HL-60 (cell line): Measurements from ENCODE around the gene PLEKHA8.

Source experiments
- DNase-seq, 2 experiments: peaks; one replicate each; pipeline ENCODE4 v3.0.0-alpha.2; 2010 to 2020; ENCODE audit warnings: low read depth in 1 of 2, low spot score in 1 of 2
- H3K27ac ChIP-seq: fragments of 250-450 bp; sonication (Bioruptor Pico); replicated peaks from 2 replicates; pipeline ENCODE4 v1.5.1; 2020; ENCODE audit warnings: mild to moderate bottlenecking, moderate library complexity
- H3K27me3 ChIP-seq: fragments of 250-450 bp; sonication (Bioruptor Pico); 2 replicates; pipeline ENCODE4 v1.5.1; 2021; ENCODE audit warnings: mild to moderate bottlenecking, moderate library complexity; ENCODE audit not compliant: insufficient read depth, poor library complexity, severe bottlenecking
- H3K4me3 ChIP-seq: replicated peaks from 2 replicates; pipeline ENCODE4 v1.5.1; 2011; ENCODE audit warnings: mild to moderate bottlenecking, control low read depth, low read length; ENCODE audit not compliant: insufficient read depth
- GABPA ChIP-seq: IDR thresholded peaks from 2 replicates; pipeline ENCODE4 v1.6.1; 2012; ENCODE audit warnings: low read depth
- POLR2AphosphoS5 ChIP-seq: IDR thresholded peaks from 2 replicates; pipeline ENCODE4 v1.6.1; 2012; ENCODE audit warnings: low read depth
- SPI1 ChIP-seq: IDR thresholded peaks from 2 replicates; pipeline ENCODE4 v1.6.1; 2012; ENCODE audit warnings: low read depth, mild to moderate bottlenecking, borderline replicate concordance
- TF ChIP-seq, protein P1 (sequence below): IDR thresholded peaks from one replicate; pipeline ENCODE4 v1.5.1; 2011; ENCODE audit warnings: low read length, control low read depth, inconsistent platforms; ENCODE audit not compliant: insufficient read depth
- TF ChIP-seq, protein P2 (sequence below): IDR thresholded peaks from 2 replicates; pipeline ENCODE4 v1.6.1; 2012; ENCODE audit warnings: low read depth; ENCODE audit not compliant: insufficient replicate concordance

Gene PLEKHA8

DNA sequence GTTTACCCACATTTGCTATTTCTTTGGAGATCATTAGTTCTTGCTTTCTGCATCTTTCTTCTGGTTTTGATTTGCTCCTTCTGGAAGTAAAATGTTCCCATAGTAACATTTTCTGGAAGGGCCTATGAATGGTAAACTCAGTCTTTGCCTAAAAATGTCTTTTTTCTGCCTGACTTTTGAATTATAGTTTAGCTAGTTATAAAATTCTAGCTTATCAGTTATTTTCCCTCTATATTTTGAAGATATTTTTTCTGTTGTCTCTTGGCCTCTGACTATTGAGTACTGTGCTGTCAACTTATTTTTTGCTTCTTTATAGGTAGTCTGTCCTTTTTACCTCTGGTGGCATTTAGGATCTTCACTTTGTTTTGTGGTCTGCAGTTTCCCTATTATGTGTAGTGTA lies 84.9 kb downstream of the PLEKHA8 start:
- H3K27ac ChIP-seq = no peak overlapping the region
- DNase-seq = no peak
- TF ChIP-seq, protein P1, sequence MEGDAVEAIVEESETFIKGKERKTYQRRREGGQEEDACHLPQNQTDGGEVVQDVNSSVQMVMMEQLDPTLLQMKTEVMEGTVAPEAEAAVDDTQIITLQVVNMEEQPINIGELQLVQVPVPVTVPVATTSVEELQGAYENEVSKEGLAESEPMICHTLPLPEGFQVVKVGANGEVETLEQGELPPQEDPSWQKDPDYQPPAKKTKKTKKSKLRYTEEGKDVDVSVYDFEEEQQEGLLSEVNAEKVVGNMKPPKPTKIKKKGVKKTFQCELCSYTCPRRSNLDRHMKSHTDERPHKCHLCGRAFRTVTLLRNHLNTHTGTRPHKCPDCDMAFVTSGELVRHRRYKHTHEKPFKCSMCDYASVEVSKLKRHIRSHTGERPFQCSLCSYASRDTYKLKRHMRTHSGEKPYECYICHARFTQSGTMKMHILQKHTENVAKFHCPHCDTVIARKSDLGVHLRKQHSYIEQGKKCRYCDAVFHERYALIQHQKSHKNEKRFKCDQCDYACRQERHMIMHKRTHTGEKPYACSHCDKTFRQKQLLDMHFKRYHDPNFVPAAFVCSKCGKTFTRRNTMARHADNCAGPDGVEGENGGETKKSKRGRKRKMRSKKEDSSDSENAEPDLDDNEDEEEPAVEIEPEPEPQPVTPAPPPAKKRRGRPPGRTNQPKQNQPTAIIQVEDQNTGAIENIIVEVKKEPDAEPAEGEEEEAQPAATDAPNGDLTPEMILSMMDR = no peak
- TF ChIP-seq SPI1 = no peak
- TF ChIP-seq GABPA = no peak
- TF ChIP-seq, protein P2, sequence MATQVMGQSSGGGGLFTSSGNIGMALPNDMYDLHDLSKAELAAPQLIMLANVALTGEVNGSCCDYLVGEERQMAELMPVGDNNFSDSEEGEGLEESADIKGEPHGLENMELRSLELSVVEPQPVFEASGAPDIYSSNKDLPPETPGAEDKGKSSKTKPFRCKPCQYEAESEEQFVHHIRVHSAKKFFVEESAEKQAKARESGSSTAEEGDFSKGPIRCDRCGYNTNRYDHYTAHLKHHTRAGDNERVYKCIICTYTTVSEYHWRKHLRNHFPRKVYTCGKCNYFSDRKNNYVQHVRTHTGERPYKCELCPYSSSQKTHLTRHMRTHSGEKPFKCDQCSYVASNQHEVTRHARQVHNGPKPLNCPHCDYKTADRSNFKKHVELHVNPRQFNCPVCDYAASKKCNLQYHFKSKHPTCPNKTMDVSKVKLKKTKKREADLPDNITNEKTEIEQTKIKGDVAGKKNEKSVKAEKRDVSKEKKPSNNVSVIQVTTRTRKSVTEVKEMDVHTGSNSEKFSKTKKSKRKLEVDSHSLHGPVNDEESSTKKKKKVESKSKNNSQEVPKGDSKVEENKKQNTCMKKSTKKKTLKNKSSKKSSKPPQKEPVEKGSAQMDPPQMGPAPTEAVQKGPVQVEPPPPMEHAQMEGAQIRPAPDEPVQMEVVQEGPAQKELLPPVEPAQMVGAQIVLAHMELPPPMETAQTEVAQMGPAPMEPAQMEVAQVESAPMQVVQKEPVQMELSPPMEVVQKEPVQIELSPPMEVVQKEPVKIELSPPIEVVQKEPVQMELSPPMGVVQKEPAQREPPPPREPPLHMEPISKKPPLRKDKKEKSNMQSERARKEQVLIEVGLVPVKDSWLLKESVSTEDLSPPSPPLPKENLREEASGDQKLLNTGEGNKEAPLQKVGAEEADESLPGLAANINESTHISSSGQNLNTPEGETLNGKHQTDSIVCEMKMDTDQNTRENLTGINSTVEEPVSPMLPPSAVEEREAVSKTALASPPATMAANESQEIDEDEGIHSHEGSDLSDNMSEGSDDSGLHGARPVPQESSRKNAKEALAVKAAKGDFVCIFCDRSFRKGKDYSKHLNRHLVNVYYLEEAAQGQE = no peak
- no peak for TF ChIP-seq POLR2AphosphoS5
- H3K4me3 ChIP-seq = no peak overlapping the region
- H3K27me3 ChIP-seq = no peaks in the 10 kb centered on the region

DNA sequence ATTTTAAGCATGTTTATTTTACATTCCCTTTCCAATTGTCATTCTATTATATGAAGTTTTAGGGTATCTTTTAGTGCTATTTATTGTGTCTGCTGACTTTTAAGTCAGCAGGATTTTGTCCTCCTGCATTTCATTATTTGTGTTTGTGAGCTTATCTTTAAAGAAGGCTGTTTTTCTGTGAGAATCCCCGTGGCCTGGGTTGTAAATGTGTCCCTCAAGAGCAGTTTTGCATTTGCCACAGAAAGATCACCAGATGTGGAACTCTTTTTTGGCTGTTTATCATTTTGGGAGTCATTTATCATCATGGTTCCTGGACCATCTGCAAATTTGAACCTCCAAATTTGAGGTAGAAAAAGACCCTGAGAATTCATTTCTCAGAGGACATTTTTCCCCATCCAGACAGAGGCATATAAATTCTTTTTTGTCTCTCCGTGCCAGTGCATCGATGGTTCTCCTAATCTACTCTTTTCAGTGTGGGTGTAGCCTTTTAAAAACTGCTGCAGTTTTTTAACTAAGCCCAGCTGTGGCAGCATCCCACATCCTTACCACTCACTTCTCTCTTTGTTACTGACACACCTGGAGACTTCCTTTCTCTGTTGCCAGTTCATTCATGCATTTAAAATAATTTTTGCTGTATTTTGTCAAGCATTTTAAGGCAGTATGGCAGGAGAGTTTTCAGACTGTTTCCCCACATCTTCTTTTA lies 86.5 kb downstream of the PLEKHA8 start:
- H3K27ac ChIP-seq = no peak overlapping the region
- no peak overlapping the region for H3K4me3 ChIP-seq
- no peaks in the 10 kb centered on the region for H3K27me3 ChIP-seq
- DNase-seq = no peak
- TF ChIP-seq SPI1 = no peak
- TF ChIP-seq, protein P2 = no peak
- no peak for TF ChIP-seq POLR2AphosphoS5
- TF ChIP-seq, protein P1 = no peak
- no peak for TF ChIP-seq GABPA

DNA sequence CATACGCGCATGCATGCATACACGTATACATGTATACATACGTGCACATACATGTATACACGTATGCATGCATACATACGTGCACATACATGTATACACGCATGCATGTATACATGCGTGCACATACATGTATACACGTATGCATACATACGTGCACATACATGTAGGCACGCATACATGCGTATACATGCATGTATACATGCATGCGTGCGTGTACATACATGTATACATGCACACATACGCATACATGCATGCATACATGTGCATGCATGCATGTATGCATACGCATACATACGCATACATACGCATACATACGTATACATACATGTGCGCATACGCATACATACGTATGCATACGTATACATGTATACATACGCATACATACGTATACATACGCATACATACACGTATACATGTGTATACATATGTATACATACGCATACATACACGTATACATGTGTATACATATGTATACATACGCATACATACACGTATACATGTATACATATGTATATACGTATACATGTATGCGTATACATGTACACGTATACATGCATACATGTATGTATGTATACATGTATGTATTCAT lies 87.6 kb downstream of the PLEKHA8 start:
- no peak for DNase-seq
- H3K27ac ChIP-seq = no peak overlapping the region
- TF ChIP-seq POLR2AphosphoS5 = no peak
- TF ChIP-seq, protein P1 = no peak
- H3K4me3 ChIP-seq = no peak overlapping the region
- no peaks in the 10 kb centered on the region for H3K27me3 ChIP-seq
